ENCODE results near the gene SKAP2.

DNA sequence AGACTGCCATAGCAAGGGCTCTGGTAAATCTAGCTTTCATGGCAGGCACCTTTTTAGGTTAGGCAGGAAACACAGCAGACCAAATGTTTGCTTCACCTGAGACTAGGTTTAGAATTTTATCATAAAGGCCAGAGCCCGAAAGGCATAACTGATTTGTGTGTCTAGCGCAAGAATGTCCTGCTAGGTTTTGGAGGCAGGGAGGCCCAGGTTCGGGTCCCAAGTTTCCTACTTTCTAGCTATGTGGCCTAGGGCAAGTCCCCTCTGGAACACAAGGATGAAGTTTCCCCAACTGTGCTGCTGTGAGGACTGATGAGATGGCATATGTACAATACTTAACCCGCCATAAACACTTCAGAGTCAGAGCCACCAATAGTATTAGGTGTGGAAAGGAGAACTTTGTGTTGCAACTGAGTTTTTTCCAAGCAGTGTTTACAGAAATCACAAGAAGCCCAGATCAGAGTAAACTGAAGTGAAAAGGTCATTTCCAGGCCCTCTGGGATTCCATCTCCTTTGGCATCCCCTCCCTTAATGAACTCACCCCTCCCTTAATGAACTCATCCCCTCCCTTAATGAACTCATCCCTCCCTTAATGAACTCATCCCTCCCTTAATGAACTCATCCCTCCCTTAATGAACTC lies 244.9 kb downstream of the SKAP2 start:
- TF ChIP-seq ZNF274 (IDR thresholded peaks at IDR 0.05; ENCODE audit: low read depth, low read length) (no peak), YY1 (IDR thresholded peaks at IDR 0.05; ENCODE audit: insufficient read depth, insufficient read length) (no peak), SUZ12 (IDR thresholded peaks at IDR 0.05; ENCODE audit: extremely low read depth, insufficient read depth, insufficient read length) (no peak)

Data from NT2/D1 (cell line).